Hematopoietic multipotent progenitor cell (in vitro differentiated cells): ENCODE results near the gene SPOPL. TPM values are rescaled to one million over a fixed set of nuclear protein-coding genes. Genes with fewer than 3 reads are reported as not detected.
A peak's percentile ranks its signal among the peaks of the same experiment; 100 is the strongest.

Source experiments
- DNase-seq, 3 donors: peaks; one replicate each; pipeline ENCODE4 v3.0.0-alpha.2; 2011 to 2015; ENCODE audit warnings: low read depth in 2 of 3, low spot score in 2 of 3
- total RNA-seq: library from RNA; depleted of rRNA; stranded (reverse); fragments of >200 nt; gene quantifications from one replicate; pipeline ENCODE4 v1.2.3, GENCODE V29; 2012

Gene SPOPL
- total RNA-seq, 1 donor: 10.0 TPM

- no peak for DNase-seq
Measured at GRCh38 chr2:138493334-138493733, 8.2 kb upstream of the SPOPL start.

- no peak for DNase-seq
Measured at GRCh38 chr2:138494265-138494966, 7.2 kb upstream of the SPOPL start.

- DNase-seq: no peak
Measured at GRCh38 chr2:138495384-138495783, 6.2 kb upstream of the SPOPL start.

GRCh38 chr2:138496096-138496651 is 5.4 kb upstream of the SPOPL start:
- no peak for DNase-seq

- no peak for DNase-seq
Measured at GRCh38 chr2:138497294-138497693, 4.3 kb upstream of the SPOPL start.

- DNase-seq: no peak
Measured at GRCh38 chr2:138499684-138500083, 1.9 kb upstream of the SPOPL start.

- DNase-seq: no peak
Measured at GRCh38 chr2:138500592-138501424, 762 bp upstream of the SPOPL start.

- peak in 1 of 3 donors; percentile 10 for DNase-seq
Measured at GRCh38 chr2:138502255-138503086, 901 bp downstream of the SPOPL start.

- peak in 1 of 3 donors; percentile 42 for DNase-seq
Measured at GRCh38 chr2:138503087-138503442, 1.5 kb downstream of the SPOPL start.

- DNase-seq: no peak
Measured at GRCh38 chr2:138503652-138504051, 2.1 kb downstream of the SPOPL start.

- no peak for DNase-seq
Measured at GRCh38 chr2:138504092-138504491, 2.5 kb downstream of the SPOPL start.

GRCh38 chr2:138504546-138505235 is 3.1 kb downstream of the SPOPL start:
- peak in 2 of 3 donors; percentile 36 to 72 for DNase-seq

GRCh38 chr2:138507267-138507666 is 5.7 kb downstream of the SPOPL start:
- no peak for DNase-seq

GRCh38 chr2:138510319-138510718 is 8.7 kb downstream of the SPOPL start:
- no peak for DNase-seq

GRCh38 chr2:138512672-138513071 is 11.1 kb downstream of the SPOPL start:
- DNase-seq: no peak

GRCh38 chr2:138514173-138514572 is 12.6 kb downstream of the SPOPL start:
- DNase-seq: no peak

- no peak for DNase-seq
Measured at GRCh38 chr2:138515092-138515491, 13.5 kb downstream of the SPOPL start.

- peak in 1 of 3 donors; percentile 16 for DNase-seq
Measured at GRCh38 chr2:138516030-138516704, 14.6 kb downstream of the SPOPL start.

- DNase-seq: no peak
Measured at GRCh38 chr2:138518860-138519259, 17.3 kb downstream of the SPOPL start.

GRCh38 chr2:138521821-138522220 is 20.3 kb downstream of the SPOPL start:
- no peak for DNase-seq
